IMR-90 (cell line): ENCODE data around the gene GNE. TPM values are rescaled to one million over a fixed set of nuclear protein-coding genes. Genes with fewer than 3 reads are reported as not detected.

Source experiments
- ATAC-seq: fragments of 200-7000 bp; cut with Tn5 transposase; 2 replicates; pipeline ENCODE4 v1.9.1; 2020; ENCODE audit warnings: low read depth, mild to moderate bottlenecking, moderate library complexity
- BruUV-seq: library from RNA; stranded (reverse); fragments of 400-500 nt; replicated peaks from 2 replicates; lab custom pipeline; 2021; lab: Mats Ljungman, UMichigan
- CTCF ChIA-PET: fragments of 300-600 bp; formaldehyde crosslinking; extraction: SDS; loops from one replicate; lab custom pipeline; 2021; ENCODE audit warnings: antibody characterized with exemption; lab: Yijun Ruan, JAX
- POLR2A ChIA-PET: fragments of 300-600 bp; sonication (Branson Sonifier 250); formaldehyde crosslinking; loops from one replicate; lab custom pipeline; 2022; ENCODE audit warnings: antibody characterized with exemption; ENCODE audit not compliant: unreplicated experiment; lab: Charles Lee
- DNase-seq: peaks from one replicate; pipeline ENCODE4 v3.0.0; 2013
- H2AFZ ChIP-seq: replicated peaks from 2 replicates; pipeline ENCODE3; 2013; ENCODE audit warnings: low read length, mild to moderate bottlenecking; ENCODE audit not compliant: poor library complexity
- H2AK5ac ChIP-seq: 2 replicates; pipeline ENCODE4 v1.6.1; 2013; ENCODE audit warnings: low read depth, low read length, inconsistent platforms
- H2AK9ac ChIP-seq: replicated peaks from 2 replicates; pipeline ENCODE3; 2013; ENCODE audit warnings: mild to moderate bottlenecking, low read depth, low read length, moderate library complexity; ENCODE audit not compliant: poor library complexity
- H2BK120ac ChIP-seq: 2 replicates; pipeline ENCODE4 v1.6.1; 2013; ENCODE audit warnings: low read depth, low read length, inconsistent platforms
- H2BK15ac ChIP-seq: 3 replicates; pipeline ENCODE4 v1.6.1; 2013; ENCODE audit warnings: low read depth, low read length, inconsistent platforms
- H2BK20ac ChIP-seq: 2 replicates; pipeline ENCODE4 v1.6.1; 2013; ENCODE audit warnings: low read depth, mild to moderate bottlenecking, inconsistent platforms, low read length, moderate library complexity
- H2BK5ac ChIP-seq: 2 replicates; pipeline ENCODE4 v1.6.1; 2013; ENCODE audit warnings: mild to moderate bottlenecking, low read depth, low read length, inconsistent platforms; ENCODE audit not compliant: poor library complexity, severe bottlenecking
- H3K14ac ChIP-seq: replicated peaks from 2 replicates; pipeline ENCODE4 v1.6.1; 2013; ENCODE audit warnings: low read depth, low read length, inconsistent platforms
- H3K18ac ChIP-seq: 2 replicates; pipeline ENCODE4 v1.6.1; 2013; ENCODE audit warnings: low read depth, low read length, control low read depth
- H3K23ac ChIP-seq: 2 replicates; pipeline ENCODE4 v1.6.1; 2013; ENCODE audit warnings: low read depth, low read length, inconsistent platforms
- H3K27ac ChIP-seq: 2 replicates; pipeline ENCODE4 v1.5.1; 2013; ENCODE audit warnings: mild to moderate bottlenecking, control low read depth, low read length; ENCODE audit not compliant: insufficient read depth
- H3K27me3 ChIP-seq: 2 replicates; pipeline ENCODE4 v1.6.1; 2013; ENCODE audit warnings: low read length; ENCODE audit not compliant: control insufficient read depth, insufficient read depth
- H3K36me3 ChIP-seq: 2 replicates; pipeline ENCODE4 v1.6.1; 2013; ENCODE audit warnings: low read length, mixed read lengths; ENCODE audit not compliant: control insufficient read depth, insufficient read depth
- H3K4ac ChIP-seq: 2 replicates; pipeline ENCODE4 v1.6.1; 2013; ENCODE audit warnings: low read depth, low read length, inconsistent platforms
- H3K4me1 ChIP-seq: 2 replicates; pipeline ENCODE4 v1.6.1; 2013; ENCODE audit warnings: low read length, mixed read lengths; ENCODE audit not compliant: control insufficient read depth, insufficient read depth
- H3K4me2 ChIP-seq: 2 replicates; pipeline ENCODE4 v1.6.1; 2013; ENCODE audit warnings: low read depth, mild to moderate bottlenecking, control low read depth, low read length, moderate library complexity
- H3K4me3 ChIP-seq: 2 replicates; pipeline ENCODE4 v1.5.1; 2013; ENCODE audit warnings: low read depth, mild to moderate bottlenecking, control low read depth, low read length, moderate library complexity; ENCODE audit not compliant: insufficient read depth
- H3K56ac ChIP-seq: 2 replicates; pipeline ENCODE4 v1.6.1; 2013; ENCODE audit warnings: low read length, inconsistent platforms; ENCODE audit not compliant: insufficient read depth; ENCODE audit errors: extremely low read depth
- H3K79me1 ChIP-seq, 2 experiments: 2 replicates each; pipeline ENCODE4 v1.6.1; 2013; ENCODE audit warnings: low read length in 2 of 2, inconsistent platforms in 1 of 2, low read depth in 1 of 2
- H3K9ac ChIP-seq: 2 replicates; pipeline ENCODE4 v1.6.1; 2013; ENCODE audit warnings: low read depth, low read length, control low read depth
- H3K9me1 ChIP-seq: 2 replicates; pipeline ENCODE4 v1.6.1; 2013; ENCODE audit warnings: low read length, inconsistent platforms; ENCODE audit not compliant: insufficient read depth
- H3K9me3 ChIP-seq: 2 replicates; pipeline ENCODE4 v1.6.1; 2013; ENCODE audit warnings: low read length; ENCODE audit not compliant: control insufficient read depth, insufficient read depth
- H4K20me1 ChIP-seq: 2 replicates; pipeline ENCODE4 v1.6.1; 2013; ENCODE audit warnings: low read length, inconsistent platforms; ENCODE audit not compliant: insufficient read depth
- H4K5ac ChIP-seq: 2 replicates; pipeline ENCODE4 v1.6.1; 2013; ENCODE audit warnings: mild to moderate bottlenecking, low read depth, low read length, control low read depth
- H4K8ac ChIP-seq, 2 experiments: 2 replicates each; pipeline ENCODE4 v1.6.1; 2013; ENCODE audit warnings: low read depth in 2 of 2, low read length in 2 of 2, control low read depth in 1 of 2, inconsistent platforms in 1 of 2
- H4K91ac ChIP-seq: 2 replicates; pipeline ENCODE4 v1.6.1; 2013; ENCODE audit warnings: low read depth, low read length, inconsistent platforms; ENCODE audit not compliant: insufficient read depth
- BHLHE40 ChIP-seq: fragments of 150-350 bp; IDR thresholded peaks from 2 replicates; pipeline ENCODE4 v1.6.1; 2016; ENCODE audit warnings: mild to moderate bottlenecking, low read depth, low read length
- CEBPB ChIP-seq: IDR thresholded peaks from 2 replicates; pipeline ENCODE4 v1.6.1; 2012; ENCODE audit warnings: low read depth, low read length, improper control_type of control experiment
- CHD1 ChIP-seq: IDR thresholded peaks from 2 replicates; pipeline ENCODE4 v1.6.1; 2012; ENCODE audit warnings: low read depth, low read length, improper control_type of control experiment
- CTCF ChIP-seq: conservative IDR thresholded peaks from 2 replicates; pipeline ENCODE4 v1.5.1; 2012; ENCODE audit warnings: mild to moderate bottlenecking, low read depth, low read length, improper control_type of control experiment
- FOS ChIP-seq: fragments of 150-350 bp; IDR thresholded peaks from 2 replicates; pipeline ENCODE4 v1.6.1; 2016; ENCODE audit warnings: low read depth, low read length
- MAFK ChIP-seq: IDR thresholded peaks from 2 replicates; pipeline ENCODE4 v1.6.1; 2012; ENCODE audit warnings: low read depth, low read length, improper control_type of control experiment
- MAZ ChIP-seq: IDR thresholded peaks from 2 replicates; pipeline ENCODE4 v1.6.1; 2012; ENCODE audit warnings: low read depth, mild to moderate bottlenecking, low read length, improper control_type of control experiment, moderate library complexity, borderline replicate concordance
- MXI1 ChIP-seq: IDR thresholded peaks from 2 replicates; pipeline ENCODE4 v1.6.1; 2012; ENCODE audit warnings: low read depth, mild to moderate bottlenecking, low read length, moderate library complexity, borderline replicate concordance
- NFE2L2 ChIP-seq: fragments of 150-350 bp; IDR thresholded peaks from 2 replicates; pipeline ENCODE4 v1.6.1; 2016; ENCODE audit warnings: low read depth, mild to moderate bottlenecking, low read length
- POLR2A ChIP-seq: IDR thresholded peaks from 2 replicates; pipeline ENCODE4 v1.6.1; 2012; ENCODE audit warnings: mild to moderate bottlenecking, low read depth, low read length
- RAD21 ChIP-seq: IDR thresholded peaks from 2 replicates; pipeline ENCODE4 v1.6.1; 2012; ENCODE audit warnings: low read length, improper control_type of control experiment
- RCOR1 ChIP-seq: IDR thresholded peaks from 2 replicates; pipeline ENCODE4 v1.6.1; 2012; ENCODE audit warnings: mild to moderate bottlenecking, low read length, improper control_type of control experiment; ENCODE audit not compliant: insufficient replicate concordance
- RFX5 ChIP-seq: IDR thresholded peaks from 2 replicates; pipeline ENCODE4 v1.8.0; 2012; ENCODE audit warnings: low read depth, mild to moderate bottlenecking, low read length, moderate library complexity
- SMC3 ChIP-seq: fragments of 150-350 bp; IDR thresholded peaks from 2 replicates; pipeline ENCODE4 v1.6.1; 2016; ENCODE audit warnings: low read depth, mild to moderate bottlenecking, antibody characterized with exemption, low read length, moderate library complexity
- WGBS, 2 experiments: methylation state at CpG; one replicate each; pipeline versions ENCODE4 v1.1.5 to v1.1.7; 2013; ENCODE audit warnings: missing lambda C conversion rate in 2 of 2; ENCODE audit not compliant: insufficient read length in 1 of 2; ENCODE audit errors: extremely low coverage in 2 of 2; 5-methylcytosine and 5-hydroxymethylcytosine counted together
- dilution Hi-C: fragments of 300-500 bp; cut with HindIII; formaldehyde crosslinking; loops from one replicate; pipeline ENCODE4 v1.14.3; 2018; ENCODE audit warnings: low sequenced_read_pairs; ENCODE audit not compliant: unreplicated experiment
- in situ Hi-C: fragments of 300-500 bp; cut with MboI; formaldehyde crosslinking; loops from 3 replicates; pipeline ENCODE4 v1.14.3; 2019; ENCODE audit warnings: low sequenced_read_pairs, inconsistent platforms, mixed read lengths
- intact Hi-C: fragments of 100-400 bp; cut with micrococcal nuclease; formaldehyde crosslinking; loops from 2 replicates; pipeline ENCODE4 v1.10.0; 2022
- polyA plus RNA-seq, 3 experiments: library from polyadenylated mRNA; depleted of rRNA; stranded (reverse); fragments of >200 nt; gene quantifications; 2 replicates each; pipeline ENCODE4 v1.2.3, GENCODE V29; 2012; ENCODE audit warnings: low replicate concordance in 1 of 3
- total RNA-seq: library from RNA; depleted of rRNA; stranded (reverse); fragments of >200 nt; gene quantifications from 2 replicates; pipeline ENCODE4 v1.2.3, GENCODE V29; 2012
- TF ChIP-seq, protein P1 (sequence below): fragments of 150-350 bp; IDR thresholded peaks from 2 replicates; pipeline ENCODE4 v1.6.1; 2017; ENCODE audit warnings: mild to moderate bottlenecking, antibody characterized with exemption, low read length, low read depth
- TF ChIP-seq, protein P2 (sequence below): fragments of 150-350 bp; IDR thresholded peaks from 2 replicates; pipeline ENCODE4 v1.6.1; 2016; ENCODE audit warnings: low read depth, mild to moderate bottlenecking, low read length, moderate library complexity, borderline replicate concordance

The GNE gene
- total and polyA plus RNA-seq, 2 of the 4 experiments (the other 2 are of a cell fraction) = 11.7 to 34.1 TPM

DNA sequence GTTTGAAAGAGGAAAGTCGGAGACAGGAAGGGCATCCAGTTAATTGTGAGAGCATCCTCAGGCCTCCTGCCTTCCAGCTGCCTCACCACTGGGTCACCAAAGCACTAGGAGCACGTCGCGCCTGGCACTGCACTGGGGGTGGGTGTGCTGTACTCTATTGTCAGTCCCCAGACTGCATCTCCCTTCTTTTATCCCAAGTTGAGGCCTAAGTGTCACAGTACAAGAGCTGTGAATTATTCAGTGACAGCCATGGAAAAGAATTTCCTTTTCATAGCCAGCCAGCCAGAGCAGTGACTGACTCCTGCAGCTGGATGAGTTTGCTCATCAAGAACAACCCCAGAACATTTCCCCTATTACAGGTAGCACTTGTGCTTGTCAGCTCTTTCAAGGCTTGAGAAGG lies 51.2 kb downstream of the GNE start:
- dilution Hi-C loops = no loop called here
- H3K14ac ChIP-seq = peak overlapping the region; percentile 41
- H3K4me1 ChIP-seq = peaks cover 27% of the 10 kb centered on the region
- H3K18ac ChIP-seq = no peak overlapping the region; the same call in 1 of the 2 replicates
- peak; percentile 52 for ATAC-seq
- H3K27me3 ChIP-seq = no peaks in the 10 kb centered on the region
- WGBS, 2 experiments = no CpG with 5 or more reads among the region's 4 CpGs
- H2BK5ac ChIP-seq = peak overlapping the region; percentile 85
- H3K9me3 ChIP-seq = no peaks in the 10 kb centered on the region
- ChIA-PET CTCF (interaction anchor here (1.2 kb wide), 1 partner anchor 15 kb away, joined by 4 read pairs; no protein-coding TSS in a partner anchor), POLR2A (interaction anchor here (1.1 kb wide), 1 partner anchor 17 kb away, joined by 7 read pairs; the partner anchor contains the start of gene CLTA)
- H3K4ac ChIP-seq = peak overlapping the region; percentile 75
- in situ Hi-C loops = no loop called here
- peak overlapping the region; percentile 64 for H4K91ac ChIP-seq
- no peak overlapping the region for H4K5ac ChIP-seq
- H2BK15ac ChIP-seq = peak overlapping the region; percentile 4; the same call in 1 of the 3 replicates
- peaks cover 73% of the 10 kb centered on the region for H3K36me3 ChIP-seq
- peak overlapping the region; percentile 69 for H2AK5ac ChIP-seq
- H3K79me1 ChIP-seq = peaks cover 55 to 84% of the 10 kb centered on the region in 2 experiments
- DNase-seq = peak; percentile 63
- no peak overlapping the region for H3K4me3 ChIP-seq
- H2AFZ ChIP-seq = no peak overlapping the region
- BruUV-seq = no TSS peak
- H3K9ac ChIP-seq = no peak overlapping the region
- H3K23ac ChIP-seq = peak overlapping the region; percentile 73; the same call in 1 of the 2 replicates
- peak overlapping the region; percentile 62; the same call in 1 of the 2 replicates for H3K56ac ChIP-seq
- H4K20me1 ChIP-seq = peaks cover 68% of the 10 kb centered on the region
- TF ChIP-seq, protein P1, sequence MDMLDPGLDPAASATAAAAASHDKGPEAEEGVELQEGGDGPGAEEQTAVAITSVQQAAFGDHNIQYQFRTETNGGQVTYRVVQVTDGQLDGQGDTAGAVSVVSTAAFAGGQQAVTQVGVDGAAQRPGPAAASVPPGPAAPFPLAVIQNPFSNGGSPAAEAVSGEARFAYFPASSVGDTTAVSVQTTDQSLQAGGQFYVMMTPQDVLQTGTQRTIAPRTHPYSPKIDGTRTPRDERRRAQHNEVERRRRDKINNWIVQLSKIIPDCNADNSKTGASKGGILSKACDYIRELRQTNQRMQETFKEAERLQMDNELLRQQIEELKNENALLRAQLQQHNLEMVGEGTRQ = no peak
- TF ChIP-seq RCOR1 = no peak
- no peak for TF ChIP-seq BHLHE40
- TF ChIP-seq CHD1 = no peak
- TF ChIP-seq MAZ = no peak
- TF ChIP-seq MAFK = no peak
- TF ChIP-seq MXI1 = no peak
- TF ChIP-seq CEBPB = no peak
- TF ChIP-seq, protein P2, sequence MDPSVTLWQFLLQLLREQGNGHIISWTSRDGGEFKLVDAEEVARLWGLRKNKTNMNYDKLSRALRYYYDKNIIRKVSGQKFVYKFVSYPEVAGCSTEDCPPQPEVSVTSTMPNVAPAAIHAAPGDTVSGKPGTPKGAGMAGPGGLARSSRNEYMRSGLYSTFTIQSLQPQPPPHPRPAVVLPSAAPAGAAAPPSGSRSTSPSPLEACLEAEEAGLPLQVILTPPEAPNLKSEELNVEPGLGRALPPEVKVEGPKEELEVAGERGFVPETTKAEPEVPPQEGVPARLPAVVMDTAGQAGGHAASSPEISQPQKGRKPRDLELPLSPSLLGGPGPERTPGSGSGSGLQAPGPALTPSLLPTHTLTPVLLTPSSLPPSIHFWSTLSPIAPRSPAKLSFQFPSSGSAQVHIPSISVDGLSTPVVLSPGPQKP = no peak
- TF ChIP-seq CTCF = no peak
- no peak for TF ChIP-seq NFE2L2
- TF ChIP-seq RFX5 = no peak
- no peak for TF ChIP-seq RAD21
- TF ChIP-seq SMC3 = no peak
- TF ChIP-seq FOS = no peak
- TF ChIP-seq POLR2A = no peak
- H4K8ac ChIP-seq = peak overlapping the region; percentile 3 to 22; a peak in 1 of 4 replicates
- peaks cover 34% of the 10 kb centered on the region for H3K9me1 ChIP-seq
- H2AK9ac ChIP-seq = peak overlapping the region; percentile 93
- H3K4me2 ChIP-seq = no peak overlapping the region; the same call in 1 of the 2 replicates
- peak overlapping the region; percentile 43 for H2BK20ac ChIP-seq
- peak overlapping the region; percentile 85 for H3K27ac ChIP-seq
- H2BK120ac ChIP-seq = peak overlapping the region; percentile 38; the same call in 1 of the 2 replicates
- intact Hi-C loops = loop anchor here (2.0 to 5.0 kb wide), 2 partner anchors 14 to 250 kb away; partner anchors contain the start of gene OR2S2
